GM12864 (cell line): ENCODE results near the gene ADAM22.

Experiments used
- DNase-seq: peaks from one replicate; pipeline ENCODE4 v3.0.0-alpha.2; 2011; ENCODE audit warnings: low read depth
- H3K4me3 ChIP-seq: 2 replicates; pipeline ENCODE4 v1.5.1; 2011; ENCODE audit warnings: mild to moderate bottlenecking, low read depth, low read length, control low read depth
- CTCF ChIP-seq: IDR thresholded peaks from 2 replicates; pipeline ENCODE4 v1.5.1; 2011; ENCODE audit warnings: low read depth, mild to moderate bottlenecking, moderate library complexity, low read length, control low read depth, inconsistent platforms; ENCODE audit errors: missing control alignments

The ADAM22 gene

GRCh38 chr7:88191911-88192310 is 257.9 kb downstream of the ADAM22 start:
- DNase-seq = no peak
- no peak overlapping the region for H3K4me3 ChIP-seq
- no peak for TF ChIP-seq CTCF

- H3K4me3 ChIP-seq = no peak overlapping the region
- no peak for DNase-seq
- TF ChIP-seq CTCF = no peak
Measured at GRCh38 chr7:88200261-88200660, 266.2 kb downstream of the ADAM22 start.

GRCh38 chr7:88200789-88201188 is 266.7 kb downstream of the ADAM22 start:
- TF ChIP-seq CTCF = no peak
- no peak for DNase-seq
- no peak overlapping the region for H3K4me3 ChIP-seq

- H3K4me3 ChIP-seq = no peak overlapping the region
- no peak for DNase-seq
- no peak for TF ChIP-seq CTCF
Measured at GRCh38 chr7:88201305-88201704, 267.3 kb downstream of the ADAM22 start.

- TF ChIP-seq CTCF = no peak
Measured at GRCh38 chr7:88202278-88202677, 268.2 kb downstream of the ADAM22 start.

GRCh38 chr7:88202799-88203198 is 268.7 kb downstream of the ADAM22 start:
- no peak for TF ChIP-seq CTCF
- DNase-seq = no peak
- no peak overlapping the region for H3K4me3 ChIP-seq

More at GRCh38 chr7:88202278-88202677, 268.2 kb downstream of the ADAM22 start:
- no peak overlapping the region for H3K4me3 ChIP-seq
- no peak for DNase-seq

GRCh38 chr7:88203401-88203800 is 269.4 kb downstream of the ADAM22 start:
- no peak for DNase-seq
- no peak overlapping the region for H3K4me3 ChIP-seq
- no peak for TF ChIP-seq CTCF
